A673 (cell line): ENCODE measurements around the gene PLB1. TPM values are rescaled to one million over a fixed set of nuclear protein-coding genes. Genes with fewer than 3 reads are reported as not detected.

Experiments used
- BruUV-seq: library from RNA; stranded (reverse); fragments of 400-500 nt; replicated peaks from 2 replicates; lab custom pipeline; 2021; lab: Mats Ljungman, UMichigan
- CTCF ChIA-PET: fragments of 300-600 bp; sonication (Branson Sonifier 250); formaldehyde crosslinking; loops from one replicate; lab custom pipeline; 2022; ENCODE audit warnings: antibody characterized with exemption; lab: Charles Lee
- POLR2A ChIA-PET: fragments of 300-600 bp; sonication (Branson Sonifier 250); formaldehyde crosslinking; loops from one replicate; lab custom pipeline; 2022; ENCODE audit warnings: antibody characterized with exemption; ENCODE audit not compliant: low non-redundant PET; lab: Charles Lee
- DNase-seq: peaks from one replicate; pipeline ENCODE4 v3.0.0-alpha.2; 2015; ENCODE audit warnings: low spot score
- H3K27ac ChIP-seq: fragments of 200-600 bp; sonication (generic); 2 replicates; pipeline ENCODE4 v1.5.1; 2016; ENCODE audit warnings: mixed run types, low read depth, mild to moderate bottlenecking, mixed read lengths, antibody characterized with exemption, low read length; ENCODE audit not compliant: poor library complexity, severe bottlenecking
- H3K27me3 ChIP-seq: fragments of 200-600 bp; sonication (generic); replicated peaks from 2 replicates; pipeline ENCODE4 v1.6.1; 2017; ENCODE audit warnings: mixed run types, low read depth, mild to moderate bottlenecking, mixed read lengths, antibody characterized with exemption, low read length; ENCODE audit not compliant: insufficient read depth, poor library complexity
- H3K36me3 ChIP-seq: fragments of 200-600 bp; sonication (generic); 2 replicates; pipeline ENCODE4 v1.6.1; 2016; ENCODE audit warnings: mixed run types, mild to moderate bottlenecking, mixed read lengths, antibody characterized with exemption, low read length; ENCODE audit not compliant: insufficient read depth, poor library complexity, severe bottlenecking
- H3K4me1 ChIP-seq: fragments of 200-600 bp; sonication (generic); 2 replicates; pipeline ENCODE4 v1.6.1; 2017; ENCODE audit warnings: mixed run types, mild to moderate bottlenecking, mixed read lengths, antibody characterized with exemption, low read length; ENCODE audit not compliant: insufficient read depth, poor library complexity, severe bottlenecking
- H3K4me3 ChIP-seq: fragments of 200-600 bp; sonication (generic); 2 replicates; pipeline ENCODE4 v1.5.1; 2016; ENCODE audit warnings: low read depth, mixed run types, mild to moderate bottlenecking, mixed read lengths, low read length; ENCODE audit not compliant: poor library complexity, severe bottlenecking
- H3K9me3 ChIP-seq: fragments of 200-600 bp; sonication (generic); 2 replicates; pipeline ENCODE4 v1.6.1; 2016; ENCODE audit warnings: mixed run types, low read depth, mild to moderate bottlenecking, mixed read lengths, antibody characterized with exemption, low read length; ENCODE audit not compliant: poor library complexity, severe bottlenecking
- EZH2 ChIP-seq: fragments of 200-600 bp; sonication (generic); IDR thresholded peaks from 2 replicates; pipeline ENCODE4 v1.6.1; 2017; ENCODE audit warnings: borderline replicate concordance, low read depth, mild to moderate bottlenecking, mixed read lengths, antibody characterized with exemption, low read length; ENCODE audit not compliant: poor library complexity, severe bottlenecking
- intact Hi-C: fragments of 100-400 bp; cut with micrococcal nuclease; formaldehyde crosslinking; loops from one replicate; pipeline ENCODE4 v1.10.0; 2022; ENCODE audit not compliant: unreplicated experiment
- total RNA-seq: library from RNA; stranded (reverse); gene quantifications from 2 replicates; pipeline ENCODE4 v1.2.3, GENCODE V29; 2021
- TF ChIP-seq, protein P1 (sequence below): fragments of 300-800, 200-600 bp; sonication (generic); conservative IDR thresholded peaks from 2 replicates; pipeline ENCODE4 v1.5.1; 2017; ENCODE audit warnings: low read depth, mild to moderate bottlenecking, antibody characterized with exemption, low read length, moderate library complexity, mixed read lengths

The PLB1 gene
- total RNA-seq, 1 experiment from 2014 or later = 0.39 TPM

GRCh38 chr2:28590496-28591301 lies 94.8 kb downstream of the PLB1 start:
- BruUV-seq = no TSS peak
- Histone ChIP-seq H3K36me3 (no peaks in the 10 kb centered on the region), H3K27ac (no peak overlapping the region), H3K4me1 (peaks cover 21% of the 10 kb centered on the region), H3K9me3 (no peaks in the 10 kb centered on the region), H3K27me3 (no peaks in the 10 kb centered on the region), H3K4me3 (no peak overlapping the region)
- ChIA-PET CTCF (no interaction called here), POLR2A (no interaction called here)
- no peak for DNase-seq
- no peak for TF ChIP-seq EZH2
- TF ChIP-seq, protein P1, sequence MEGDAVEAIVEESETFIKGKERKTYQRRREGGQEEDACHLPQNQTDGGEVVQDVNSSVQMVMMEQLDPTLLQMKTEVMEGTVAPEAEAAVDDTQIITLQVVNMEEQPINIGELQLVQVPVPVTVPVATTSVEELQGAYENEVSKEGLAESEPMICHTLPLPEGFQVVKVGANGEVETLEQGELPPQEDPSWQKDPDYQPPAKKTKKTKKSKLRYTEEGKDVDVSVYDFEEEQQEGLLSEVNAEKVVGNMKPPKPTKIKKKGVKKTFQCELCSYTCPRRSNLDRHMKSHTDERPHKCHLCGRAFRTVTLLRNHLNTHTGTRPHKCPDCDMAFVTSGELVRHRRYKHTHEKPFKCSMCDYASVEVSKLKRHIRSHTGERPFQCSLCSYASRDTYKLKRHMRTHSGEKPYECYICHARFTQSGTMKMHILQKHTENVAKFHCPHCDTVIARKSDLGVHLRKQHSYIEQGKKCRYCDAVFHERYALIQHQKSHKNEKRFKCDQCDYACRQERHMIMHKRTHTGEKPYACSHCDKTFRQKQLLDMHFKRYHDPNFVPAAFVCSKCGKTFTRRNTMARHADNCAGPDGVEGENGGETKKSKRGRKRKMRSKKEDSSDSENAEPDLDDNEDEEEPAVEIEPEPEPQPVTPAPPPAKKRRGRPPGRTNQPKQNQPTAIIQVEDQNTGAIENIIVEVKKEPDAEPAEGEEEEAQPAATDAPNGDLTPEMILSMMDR = no peak
- intact Hi-C loops = no loop called here

- no TSS peak for BruUV-seq
- POLR2A ChIA-PET = no interaction called here
- DNase-seq = no peak
- Histone ChIP-seq H3K36me3 (no peaks in the 10 kb centered on the region), H3K9me3 (no peaks in the 10 kb centered on the region), H3K4me3 (no peak overlapping the region), H3K27me3 (no peaks in the 10 kb centered on the region), H3K4me1 (peaks cover 21% of the 10 kb centered on the region), H3K27ac (no peak overlapping the region)
- TF ChIP-seq, protein P1 = no peak
- TF ChIP-seq EZH2 = no peak
- CTCF ChIA-PET = no interaction called here
- intact Hi-C loops = no loop called here
Observed at GRCh38 chr2:28591711-28592335, 96.0 kb downstream of the PLB1 start.

DNA sequence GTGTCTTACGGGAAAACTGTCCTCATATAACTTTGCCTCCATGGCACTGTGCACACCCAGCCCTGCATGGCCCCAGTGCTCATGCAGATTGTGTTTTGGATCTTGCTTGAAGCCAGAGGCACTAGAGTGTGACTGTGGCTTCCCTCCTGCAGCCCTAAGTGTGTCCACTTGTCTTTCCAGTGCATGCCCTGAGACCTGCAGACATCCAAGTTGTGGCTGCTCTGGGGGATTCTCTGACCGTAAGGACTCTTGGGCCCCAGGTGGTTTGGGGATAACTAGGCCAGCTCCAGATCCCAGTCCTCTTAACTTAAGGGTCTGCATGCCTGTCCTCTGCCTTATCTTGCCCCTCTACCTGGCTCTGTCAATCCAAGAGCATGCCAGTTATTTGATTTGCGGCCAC lies 96.6 kb downstream of the PLB1 start:
- no peak for TF ChIP-seq EZH2
- TF ChIP-seq, protein P1 = no peak
- H3K27ac ChIP-seq = no peak overlapping the region
- no peak overlapping the region for H3K4me3 ChIP-seq
- H3K27me3 ChIP-seq = no peaks in the 10 kb centered on the region
- intact Hi-C loops = no loop called here
- no peaks in the 10 kb centered on the region for H3K36me3 ChIP-seq
- no peak for DNase-seq
- ChIA-PET POLR2A (no interaction called here), CTCF (no interaction called here)
- peaks cover 21% of the 10 kb centered on the region for H3K4me1 ChIP-seq
- H3K9me3 ChIP-seq = no peaks in the 10 kb centered on the region
- BruUV-seq = no TSS peak
